ENCODE data around the gene NDUFS2. TPM values are rescaled to one million over a fixed set of nuclear protein-coding genes. Genes with fewer than 3 reads are reported as not detected.

NDUFS2 gene
- total RNA-seq: 115 and 136 TPM in 2 replicates

DNA sequence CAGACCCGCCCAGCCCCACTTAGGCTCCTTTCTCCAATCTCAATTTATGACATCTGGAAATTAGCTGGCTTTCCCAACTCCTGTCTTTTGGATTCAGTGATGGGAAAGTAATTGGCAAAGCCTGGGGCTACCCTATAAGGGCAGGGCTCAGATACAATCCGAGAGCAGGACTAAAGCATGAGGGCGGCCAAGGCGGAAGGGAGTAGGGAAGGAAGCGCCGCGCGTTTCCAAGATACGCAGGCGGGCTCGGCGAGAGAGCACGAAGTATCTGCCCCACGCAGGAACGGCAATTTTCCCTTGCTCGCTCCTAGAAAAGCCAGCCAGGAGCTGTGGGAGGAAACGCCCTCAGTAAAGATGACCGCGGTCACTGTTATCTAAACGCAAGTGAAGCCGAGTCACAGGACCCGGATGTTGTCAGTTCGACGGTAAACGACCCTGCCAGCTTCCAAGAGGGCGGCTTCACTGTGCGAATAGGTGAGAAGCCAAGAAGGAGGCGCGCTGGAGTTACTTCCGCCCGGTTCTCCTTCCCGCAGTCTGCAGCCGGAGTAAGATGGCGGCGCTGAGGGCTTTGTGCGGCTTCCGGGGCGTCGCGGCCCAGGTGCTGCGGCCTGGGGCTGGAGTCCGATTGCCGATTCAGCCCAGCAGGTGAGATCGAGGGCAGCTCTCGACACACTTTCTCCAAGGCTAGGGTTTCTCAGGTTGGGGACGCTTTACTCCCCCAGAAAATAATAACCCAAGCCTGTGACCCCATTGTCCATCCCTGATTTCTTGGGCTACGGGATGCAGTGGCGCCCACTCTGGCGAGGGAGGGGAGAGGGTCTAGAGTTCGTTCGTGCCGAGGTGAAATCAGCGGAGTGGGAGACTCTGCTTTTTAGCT is at the start of gene NDUFS2:
Gene NDUFS2 (plus strand): TSS at position 532 of the 877 bp plus-strand sequence. CDS start 19 bp downstream, at position 551.

DNA sequence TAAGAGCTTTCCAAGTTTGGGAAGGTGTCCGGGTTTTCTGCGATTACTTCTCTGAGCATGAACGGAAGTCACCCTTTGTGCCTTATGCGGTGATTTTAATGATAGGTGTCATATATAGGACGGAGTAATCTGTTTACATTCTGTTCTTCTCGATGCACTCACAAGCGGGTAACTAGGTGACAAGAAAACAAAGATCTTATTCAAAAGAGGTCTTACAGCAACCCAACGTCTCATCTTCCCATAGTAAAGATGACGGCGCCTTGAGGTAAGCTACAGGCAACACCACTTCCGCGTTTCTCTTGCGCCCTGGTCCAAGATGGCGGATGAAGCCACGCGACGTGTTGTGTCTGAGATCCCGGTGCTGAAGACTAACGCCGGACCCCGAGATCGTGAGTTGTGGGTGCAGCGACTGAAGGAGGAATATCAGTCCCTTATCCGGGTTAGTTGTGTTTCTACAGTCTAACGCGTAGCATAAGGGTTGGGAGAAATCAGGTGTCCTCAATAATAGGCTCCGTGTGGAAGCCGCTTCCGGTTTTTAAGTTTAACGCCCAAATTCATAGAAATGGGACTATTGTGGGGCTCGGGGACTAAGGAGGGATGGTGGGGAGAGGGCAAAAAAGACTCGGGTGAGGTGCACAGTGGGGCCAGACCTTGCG is 48.4 kb upstream of the NDUFS2 start, which contains the start of gene UFC1:
Gene UFC1 (plus strand): TSS at position 297 of the 656 bp plus-strand sequence. CDS start 20 bp downstream, at position 317.

DNA sequence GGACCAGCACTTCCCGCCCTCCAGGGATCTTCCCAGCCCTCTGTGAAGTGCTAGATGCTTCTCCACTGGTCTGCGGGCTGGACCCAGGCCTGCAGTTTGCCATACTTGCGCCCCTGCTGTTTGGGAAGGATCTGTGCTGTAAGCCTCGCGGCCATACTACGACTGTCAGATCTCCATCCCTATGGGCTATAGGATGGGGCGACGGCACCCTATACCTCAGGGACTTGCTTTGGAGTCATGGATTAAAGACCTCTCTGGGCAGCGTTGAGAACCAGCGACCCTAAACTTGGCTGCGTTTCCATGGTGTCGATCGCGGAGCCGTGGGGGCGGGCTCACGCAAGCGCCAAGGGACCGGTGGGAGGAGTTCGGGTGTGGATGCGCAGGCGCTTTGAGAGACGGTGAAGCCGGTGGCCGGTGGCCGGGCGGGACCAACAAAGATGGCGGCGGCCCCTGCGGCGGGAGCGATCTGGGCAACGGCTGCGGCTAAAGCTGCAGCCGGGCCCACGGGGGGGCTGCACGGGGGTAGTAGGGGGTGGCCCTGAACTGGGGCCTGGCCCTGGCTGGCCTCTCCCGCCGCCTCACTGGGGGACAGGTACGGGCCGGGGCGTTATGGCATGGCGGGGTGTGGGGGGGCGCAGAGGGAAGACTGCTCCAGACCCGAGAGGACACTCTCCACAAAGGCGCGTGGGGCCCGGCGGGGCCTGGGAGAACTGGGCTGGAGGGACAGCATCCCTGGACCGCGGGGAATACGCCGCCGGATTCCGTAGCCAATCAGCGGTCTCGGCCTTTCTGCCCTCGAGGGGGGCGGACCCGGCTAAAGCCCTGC is 42.9 kb upstream of the NDUFS2 start, which contains the start of gene USP21:
Gene USP21 (plus strand): TSS at position 414 of the 826 bp plus-strand sequence. CDS start 1,141 bp downstream, outside the sequence.

DNA sequence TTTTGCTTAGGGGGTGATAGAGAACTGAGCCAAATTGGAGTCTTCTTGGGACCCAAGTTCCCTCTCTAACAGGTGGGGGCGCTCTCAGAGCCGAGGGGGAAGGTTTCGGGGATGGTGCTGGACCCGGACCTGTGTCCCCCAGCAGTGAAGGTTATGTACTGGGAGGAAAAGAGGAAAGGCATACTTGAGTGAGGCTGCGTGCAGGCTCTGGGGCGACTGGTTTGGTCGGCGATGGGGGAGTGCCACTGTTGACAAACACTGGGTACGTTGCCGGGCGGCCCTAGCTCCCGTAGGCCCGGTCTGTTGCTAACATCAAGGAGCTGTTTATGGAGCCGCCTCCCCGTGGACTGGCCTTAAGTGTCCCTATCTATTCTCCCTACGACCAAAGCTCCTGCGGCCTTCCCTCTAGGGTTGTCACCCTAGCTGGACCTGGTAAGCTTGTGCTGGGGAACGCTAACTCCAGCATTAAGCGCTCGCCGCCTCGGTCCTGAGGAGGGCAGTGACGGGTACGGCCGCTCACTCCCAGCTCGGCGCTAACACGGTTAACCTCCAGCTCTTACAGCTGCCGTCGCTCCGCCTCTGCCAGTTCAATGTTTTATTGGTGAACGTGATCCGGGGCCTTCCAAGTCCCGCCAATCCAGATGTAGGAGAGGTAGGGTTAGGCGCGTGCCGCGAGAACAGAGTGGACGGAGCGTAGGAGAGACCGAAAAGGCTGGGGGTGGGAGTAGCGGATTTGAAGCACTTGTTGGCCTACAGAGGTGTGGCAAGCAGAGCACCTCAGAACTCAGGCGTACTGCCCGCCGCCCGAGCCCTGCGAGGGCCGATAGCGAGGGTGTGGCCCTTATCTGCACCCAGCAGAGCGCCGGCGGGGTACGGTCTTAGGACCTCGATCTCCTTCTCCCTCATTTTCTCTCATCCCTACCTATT is 36.2 kb upstream of the NDUFS2 start, which contains the start of gene PPOX:
Gene PPOX (plus strand): TSS at position 685 of the 927 bp plus-strand sequence. CDS start 422 bp downstream, outside the sequence.

DNA sequence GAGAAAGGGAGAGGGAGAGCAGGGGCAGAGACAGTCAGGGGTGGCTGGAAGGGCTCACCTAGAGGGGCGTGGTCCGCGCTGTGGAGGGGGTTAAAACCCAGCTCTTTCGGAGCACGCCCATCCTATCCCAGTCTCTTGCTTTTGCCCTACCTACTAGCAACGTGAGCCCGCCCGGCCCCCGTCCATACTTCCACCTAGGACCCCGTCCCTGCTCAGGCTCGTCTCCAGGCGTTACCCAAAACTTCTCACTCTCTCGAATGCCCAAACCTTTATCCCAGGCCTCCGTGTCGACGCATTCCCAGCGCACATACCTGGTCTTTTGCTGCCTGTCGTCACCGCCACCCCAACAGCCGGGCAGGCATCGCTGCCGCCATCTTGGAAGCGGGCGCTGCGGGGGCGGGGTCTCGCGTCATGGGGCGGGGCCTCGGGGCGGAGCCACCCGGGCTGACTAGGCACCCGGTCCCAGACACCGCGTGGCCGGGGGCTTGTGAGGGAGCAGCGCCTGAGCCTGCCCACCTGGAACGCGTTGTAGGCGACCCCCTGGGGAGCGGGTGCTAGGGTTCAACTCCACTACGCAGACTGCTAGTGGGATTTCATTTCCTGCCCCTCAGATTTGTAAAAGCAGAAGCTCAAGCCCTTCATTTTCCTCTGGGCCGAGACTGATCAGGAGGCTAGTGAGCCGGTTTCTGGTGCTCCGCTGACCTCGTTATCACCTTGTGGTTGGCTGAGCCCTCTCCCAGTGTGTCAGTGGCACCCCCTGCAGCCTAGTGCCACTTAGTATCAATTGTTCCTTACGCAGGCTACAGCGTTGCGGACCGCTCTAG is 24.8 kb upstream of the NDUFS2 start, which contains the start of gene B4GALT3:
Gene B4GALT3 (minus strand): TSS at position 396 of the 824 bp plus-strand sequence. CDS start 1,447 bp downstream, outside the sequence.

DNA sequence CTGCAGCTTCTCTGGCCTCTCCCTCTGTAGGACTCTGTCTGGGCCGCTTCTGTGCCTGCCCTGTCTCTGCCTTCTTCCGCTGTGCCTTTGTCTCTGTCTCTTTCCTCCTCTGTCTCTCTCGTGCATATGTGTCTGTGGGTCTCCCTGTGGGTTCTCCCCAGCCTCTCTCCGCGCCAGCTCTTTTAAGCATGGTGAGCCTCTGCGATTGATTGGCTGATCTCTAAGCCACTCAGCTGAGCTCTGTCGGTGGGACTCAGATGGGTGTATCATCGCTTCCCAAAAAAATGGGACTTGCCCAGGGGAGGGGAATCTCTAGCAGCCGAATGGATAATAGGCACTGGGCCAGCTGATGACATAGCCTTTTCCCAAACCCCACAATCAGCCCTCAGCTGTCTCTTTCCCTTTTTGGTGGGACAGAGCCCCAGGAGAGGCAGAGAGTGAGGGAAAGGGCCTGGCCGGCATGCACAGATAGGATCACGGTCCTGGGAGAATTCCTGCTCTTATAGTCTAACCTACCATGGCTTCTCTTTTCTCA is 3.2 kb upstream of the NDUFS2 start, which contains the start of gene ADAMTS4:
Gene ADAMTS4 (minus strand): TSS at position 158 of the 535 bp plus-strand sequence. CDS start 427 bp downstream, outside the sequence.

DNA sequence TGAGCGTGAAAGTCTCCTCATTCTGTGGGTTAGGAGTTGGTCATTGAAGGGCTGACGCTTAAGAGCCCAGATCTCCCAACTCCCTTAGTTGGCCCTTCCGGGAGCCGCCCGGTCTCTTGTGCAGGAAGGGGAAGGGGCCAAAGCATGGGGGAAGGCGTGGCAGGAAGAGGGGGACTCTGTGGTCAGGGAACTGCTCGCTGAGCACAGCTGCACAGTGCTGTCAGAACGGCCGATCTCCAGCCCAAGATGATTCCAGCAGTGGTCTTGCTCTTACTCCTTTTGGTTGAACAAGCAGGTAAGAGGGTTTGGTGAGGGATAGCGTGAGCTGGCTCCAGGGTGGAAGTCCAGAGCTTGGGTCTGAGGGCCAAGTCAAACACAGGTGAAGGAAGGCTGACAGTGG is 12.9 kb downstream of the NDUFS2 start, which contains the start of gene FCER1G:
Gene FCER1G (plus strand): TSS at position 220 of the 400 bp plus-strand sequence. CDS start 27 bp downstream, at position 247.

DNA sequence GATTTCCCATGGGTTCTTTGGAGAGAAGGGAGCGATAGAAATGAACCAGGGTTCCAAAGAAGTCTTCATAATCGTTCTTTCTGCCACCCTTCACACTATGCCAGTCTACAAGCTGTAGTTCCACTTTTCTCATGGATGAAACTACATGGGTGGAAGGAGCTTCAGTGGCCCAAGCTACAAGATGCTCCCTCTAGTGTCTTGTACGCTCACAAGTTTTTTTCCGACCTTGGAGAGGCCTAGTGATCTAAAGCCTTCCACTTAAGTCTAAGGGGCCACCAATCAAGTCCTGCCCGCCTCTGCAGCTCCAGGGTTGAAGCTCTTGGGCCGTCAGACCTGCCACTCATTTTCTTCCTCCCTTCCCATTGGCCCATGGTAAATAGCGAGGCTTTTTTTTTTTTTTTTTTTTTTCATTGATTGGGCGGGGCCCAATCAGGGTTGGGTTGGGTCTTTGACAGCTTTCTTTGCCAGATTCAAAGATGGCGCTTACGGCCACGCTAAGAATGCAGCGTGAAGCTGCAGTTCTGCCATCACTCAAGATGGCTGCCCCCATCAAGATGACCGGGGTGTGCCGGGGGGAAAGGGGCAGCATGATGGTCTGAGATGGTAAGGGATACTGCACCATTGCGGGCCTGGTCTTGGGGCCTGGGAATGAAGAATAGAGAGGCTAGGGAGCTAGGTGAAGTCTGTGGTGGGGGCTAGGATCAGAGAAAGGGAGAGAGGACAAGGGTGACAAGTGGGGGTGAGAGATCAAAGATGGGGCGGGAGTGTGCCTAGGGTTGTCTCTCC is 23.6 kb downstream of the NDUFS2 start, which contains the start of gene TOMM40L:
Gene TOMM40L (plus strand): TSS at position 527 of the 786 bp plus-strand sequence. CDS start 430 bp downstream, outside the sequence.

DNA sequence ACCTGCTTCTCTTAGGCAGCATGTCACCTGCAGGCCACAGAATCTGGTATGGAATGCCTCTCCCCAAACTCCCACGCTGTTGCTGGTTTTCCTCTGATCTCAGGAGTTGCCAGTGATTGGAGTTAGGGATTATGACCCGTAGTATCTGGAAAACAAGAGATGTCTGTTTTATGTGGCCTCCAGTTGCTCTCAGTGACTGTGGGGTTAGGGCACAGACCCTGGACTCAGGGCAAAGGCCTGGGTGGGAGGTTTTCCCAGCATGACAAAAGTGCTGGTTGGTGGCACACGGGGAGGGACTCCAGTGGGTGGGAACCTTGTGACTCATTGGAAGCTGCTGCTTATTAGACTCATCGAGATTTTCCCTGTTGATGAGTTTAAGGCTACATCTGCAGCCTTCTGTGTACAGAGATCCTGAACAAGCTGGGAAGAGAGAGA is 35.9 kb downstream of the NDUFS2 start, which contains the start of gene NR1I3:
Gene NR1I3 (minus strand): TSS at position 165 of the 435 bp plus-strand sequence. CDS start 1,638 bp downstream, outside the sequence.

DNA sequence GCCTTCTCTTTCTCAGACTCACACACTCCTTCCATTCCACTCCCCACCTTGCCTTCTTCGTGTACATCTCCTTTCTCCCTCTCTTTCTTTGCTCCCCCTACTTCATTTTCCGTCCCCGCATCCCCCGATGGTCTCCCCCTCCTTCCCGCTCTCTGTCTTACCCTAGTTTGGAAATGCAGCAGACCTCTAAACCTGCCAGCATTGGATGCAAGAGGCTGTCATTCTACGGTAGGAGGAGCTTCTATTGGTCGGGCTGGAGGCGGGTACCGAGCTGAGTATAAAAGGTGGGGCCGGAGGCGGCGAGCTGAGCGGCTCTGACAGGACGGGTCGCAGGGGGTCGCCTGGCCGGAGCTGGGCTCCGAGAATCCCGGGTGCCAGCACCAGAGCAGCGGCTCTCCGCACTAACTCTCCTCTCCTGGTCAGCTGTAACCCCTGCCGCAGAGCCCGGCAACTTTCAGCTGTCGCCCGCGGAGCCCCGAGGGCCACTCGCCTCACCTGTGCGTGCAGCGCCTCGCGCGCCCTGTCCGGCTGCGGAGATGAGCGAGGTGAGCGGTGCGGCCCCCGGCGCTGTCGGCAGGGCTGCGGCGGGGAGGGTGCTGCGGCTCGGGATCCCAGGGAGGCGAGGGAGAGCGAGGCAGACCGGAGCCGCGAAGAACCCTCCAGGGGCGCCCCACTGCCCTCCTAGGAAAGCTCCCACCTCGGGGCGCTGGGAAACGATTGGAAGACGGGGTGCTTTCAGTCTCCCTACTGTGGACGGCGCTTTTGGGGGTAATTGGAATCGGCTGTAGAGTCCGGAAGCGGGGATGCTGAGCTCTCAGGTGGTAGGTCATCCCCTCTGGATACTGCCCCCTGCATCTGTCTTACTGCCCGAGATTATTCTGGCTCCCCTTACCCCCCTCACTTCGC is 56.5 kb downstream of the NDUFS2 start, which contains the start of gene PCP4L1:
Gene PCP4L1 (plus strand): TSS at position 307 of the 906 bp plus-strand sequence. CDS start 230 bp downstream, at position 537.

Other genes starting within 250 kb of the NDUFS2 start
- gene ITLN2, start 247.6 kb upstream of the NDUFS2 start, total RNA-seq: 0.21 TPM in 1 of 2 replicates, not detected in the other
- gene F11R, start 181.2 kb upstream of the NDUFS2 start, total RNA-seq: 210 and 292 TPM in 2 replicates
- gene TSTD1, start 163.4 kb upstream of the NDUFS2 start, total RNA-seq: 38.3 and 78.6 TPM in 2 replicates
- 47.0 and 60.1 TPM in 2 replicates for gene USF1, start 156.4 kb upstream of the NDUFS2 start, total RNA-seq
- 0.43 and 0.68 TPM in 2 replicates for gene ARHGAP30, start 132.5 kb upstream of the NDUFS2 start, total RNA-seq
- gene NECTIN4, start 112.8 kb upstream of the NDUFS2 start, total RNA-seq: 81.0 and 91.3 TPM in 2 replicates
- 1.1 and 1.4 TPM in 2 replicates for gene KLHDC9, start 104.0 kb upstream of the NDUFS2 start, total RNA-seq
- 88.4 and 180 TPM in 2 replicates for gene PFDN2, start 84.3 kb upstream of the NDUFS2 start, total RNA-seq
- gene NIT1, start 84.3 kb upstream of the NDUFS2 start, total RNA-seq: 30.2 and 45.1 TPM in 2 replicates
- gene DEDD, start 69.7 kb upstream of the NDUFS2 start, total RNA-seq: 30.1 and 37.2 TPM in 2 replicates
- gene UFC1, start 48.4 kb upstream of the NDUFS2 start, total RNA-seq: 56.7 and 63.3 TPM in 2 replicates
- gene USP21, start 42.9 kb upstream of the NDUFS2 start, total RNA-seq: 6.8 and 10.6 TPM in 2 replicates
- 7.0 and 11.6 TPM in 2 replicates for gene PPOX, start 35.9 kb upstream of the NDUFS2 start, total RNA-seq
- gene B4GALT3, start 24.9 kb upstream of the NDUFS2 start, total RNA-seq: 16.1 and 30.6 TPM in 2 replicates
- under 0.01 TPM in 2 replicates for gene ADAMTS4, start 3.3 kb upstream of the NDUFS2 start, total RNA-seq
- gene FCER1G, start 12.9 kb downstream of the NDUFS2 start, total RNA-seq: 0.34 TPM in 1 of 2 replicates, not detected in the other
- not detected in 2 replicates for gene APOA2, start 21.3 kb downstream of the NDUFS2 start, total RNA-seq
- gene TOMM40L, start 23.7 kb downstream of the NDUFS2 start, total RNA-seq: 10.9 and 11.7 TPM in 2 replicates
- not detected in 2 replicates for gene NR1I3, start 35.8 kb downstream of the NDUFS2 start, total RNA-seq
- gene PCP4L1, start 56.4 kb downstream of the NDUFS2 start, total RNA-seq: under 0.01 and 6.0 TPM in 2 replicates
- gene MPZ, start 107.6 kb downstream of the NDUFS2 start, total RNA-seq: under 0.01 and 0.07 TPM in 2 replicates
- gene SDHC, start 112.0 kb downstream of the NDUFS2 start, total RNA-seq: 17.7 and 19.8 TPM in 2 replicates
- not detected in 2 replicates for gene CFAP126, start 165.5 kb downstream of the NDUFS2 start, total RNA-seq